ENCODE results near the gene GNB1L.

DNA sequence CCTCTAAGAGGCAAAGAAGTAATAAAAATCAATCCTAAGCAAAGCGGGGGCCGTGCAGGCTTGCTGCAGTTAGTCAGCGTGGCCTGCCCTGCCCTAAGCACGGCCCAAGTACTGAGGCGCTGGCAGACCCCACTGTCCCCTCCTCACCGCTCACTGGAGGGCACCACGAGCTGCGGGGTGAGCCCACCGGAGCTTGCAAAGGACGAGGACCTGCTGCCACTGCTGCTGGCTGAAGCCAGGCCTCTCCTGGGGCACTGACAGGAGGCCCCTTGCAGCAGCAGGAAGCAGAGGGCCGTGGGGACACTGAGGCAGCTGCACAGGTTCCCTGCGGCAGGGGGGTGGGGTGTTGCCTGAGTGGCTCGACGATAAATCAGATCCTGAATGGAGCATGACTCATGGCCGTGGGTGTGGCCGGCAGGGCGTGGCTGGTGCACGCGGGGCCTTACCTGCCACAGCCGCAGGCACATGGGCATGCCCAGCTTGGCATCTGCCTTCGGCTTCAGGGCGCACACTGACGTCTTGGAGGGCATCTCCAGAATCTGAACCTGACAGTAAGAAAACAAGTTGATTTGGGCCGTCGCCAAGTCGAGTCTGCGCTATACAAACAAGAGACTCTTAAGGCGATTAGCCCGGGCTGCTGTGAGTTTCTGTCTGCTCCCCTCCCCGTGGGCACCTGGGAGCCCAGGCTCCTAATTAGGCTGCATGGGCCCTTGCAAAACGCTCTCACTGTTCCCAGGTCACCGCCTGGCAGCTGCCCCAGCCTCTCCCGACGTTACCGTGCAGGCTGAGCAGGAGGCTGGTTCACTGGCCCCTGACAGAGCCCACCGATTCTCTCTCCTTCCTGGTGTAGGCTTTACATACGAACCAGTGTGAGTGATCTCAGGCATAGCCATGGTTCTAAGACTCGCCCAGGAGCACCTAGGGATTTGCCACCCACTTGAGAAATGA, 48.2 kb downstream of the GNB1L start:
- TF ChIP-seq, protein P1, sequence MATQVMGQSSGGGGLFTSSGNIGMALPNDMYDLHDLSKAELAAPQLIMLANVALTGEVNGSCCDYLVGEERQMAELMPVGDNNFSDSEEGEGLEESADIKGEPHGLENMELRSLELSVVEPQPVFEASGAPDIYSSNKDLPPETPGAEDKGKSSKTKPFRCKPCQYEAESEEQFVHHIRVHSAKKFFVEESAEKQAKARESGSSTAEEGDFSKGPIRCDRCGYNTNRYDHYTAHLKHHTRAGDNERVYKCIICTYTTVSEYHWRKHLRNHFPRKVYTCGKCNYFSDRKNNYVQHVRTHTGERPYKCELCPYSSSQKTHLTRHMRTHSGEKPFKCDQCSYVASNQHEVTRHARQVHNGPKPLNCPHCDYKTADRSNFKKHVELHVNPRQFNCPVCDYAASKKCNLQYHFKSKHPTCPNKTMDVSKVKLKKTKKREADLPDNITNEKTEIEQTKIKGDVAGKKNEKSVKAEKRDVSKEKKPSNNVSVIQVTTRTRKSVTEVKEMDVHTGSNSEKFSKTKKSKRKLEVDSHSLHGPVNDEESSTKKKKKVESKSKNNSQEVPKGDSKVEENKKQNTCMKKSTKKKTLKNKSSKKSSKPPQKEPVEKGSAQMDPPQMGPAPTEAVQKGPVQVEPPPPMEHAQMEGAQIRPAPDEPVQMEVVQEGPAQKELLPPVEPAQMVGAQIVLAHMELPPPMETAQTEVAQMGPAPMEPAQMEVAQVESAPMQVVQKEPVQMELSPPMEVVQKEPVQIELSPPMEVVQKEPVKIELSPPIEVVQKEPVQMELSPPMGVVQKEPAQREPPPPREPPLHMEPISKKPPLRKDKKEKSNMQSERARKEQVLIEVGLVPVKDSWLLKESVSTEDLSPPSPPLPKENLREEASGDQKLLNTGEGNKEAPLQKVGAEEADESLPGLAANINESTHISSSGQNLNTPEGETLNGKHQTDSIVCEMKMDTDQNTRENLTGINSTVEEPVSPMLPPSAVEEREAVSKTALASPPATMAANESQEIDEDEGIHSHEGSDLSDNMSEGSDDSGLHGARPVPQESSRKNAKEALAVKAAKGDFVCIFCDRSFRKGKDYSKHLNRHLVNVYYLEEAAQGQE (IDR thresholded peaks at IDR 0.05; ENCODE audit: insufficient read depth in 1 of 2, low read depth in 2 of 2, low read length in 1 of 2), result no peak
- TF ChIP-seq, protein P2, sequence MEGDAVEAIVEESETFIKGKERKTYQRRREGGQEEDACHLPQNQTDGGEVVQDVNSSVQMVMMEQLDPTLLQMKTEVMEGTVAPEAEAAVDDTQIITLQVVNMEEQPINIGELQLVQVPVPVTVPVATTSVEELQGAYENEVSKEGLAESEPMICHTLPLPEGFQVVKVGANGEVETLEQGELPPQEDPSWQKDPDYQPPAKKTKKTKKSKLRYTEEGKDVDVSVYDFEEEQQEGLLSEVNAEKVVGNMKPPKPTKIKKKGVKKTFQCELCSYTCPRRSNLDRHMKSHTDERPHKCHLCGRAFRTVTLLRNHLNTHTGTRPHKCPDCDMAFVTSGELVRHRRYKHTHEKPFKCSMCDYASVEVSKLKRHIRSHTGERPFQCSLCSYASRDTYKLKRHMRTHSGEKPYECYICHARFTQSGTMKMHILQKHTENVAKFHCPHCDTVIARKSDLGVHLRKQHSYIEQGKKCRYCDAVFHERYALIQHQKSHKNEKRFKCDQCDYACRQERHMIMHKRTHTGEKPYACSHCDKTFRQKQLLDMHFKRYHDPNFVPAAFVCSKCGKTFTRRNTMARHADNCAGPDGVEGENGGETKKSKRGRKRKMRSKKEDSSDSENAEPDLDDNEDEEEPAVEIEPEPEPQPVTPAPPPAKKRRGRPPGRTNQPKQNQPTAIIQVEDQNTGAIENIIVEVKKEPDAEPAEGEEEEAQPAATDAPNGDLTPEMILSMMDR (IDR thresholded peaks at IDR 0.05), result no peak

Data from Panc1 (cell line).